ENCODE measurements around the gene MFRP.

The MFRP gene

DNA sequence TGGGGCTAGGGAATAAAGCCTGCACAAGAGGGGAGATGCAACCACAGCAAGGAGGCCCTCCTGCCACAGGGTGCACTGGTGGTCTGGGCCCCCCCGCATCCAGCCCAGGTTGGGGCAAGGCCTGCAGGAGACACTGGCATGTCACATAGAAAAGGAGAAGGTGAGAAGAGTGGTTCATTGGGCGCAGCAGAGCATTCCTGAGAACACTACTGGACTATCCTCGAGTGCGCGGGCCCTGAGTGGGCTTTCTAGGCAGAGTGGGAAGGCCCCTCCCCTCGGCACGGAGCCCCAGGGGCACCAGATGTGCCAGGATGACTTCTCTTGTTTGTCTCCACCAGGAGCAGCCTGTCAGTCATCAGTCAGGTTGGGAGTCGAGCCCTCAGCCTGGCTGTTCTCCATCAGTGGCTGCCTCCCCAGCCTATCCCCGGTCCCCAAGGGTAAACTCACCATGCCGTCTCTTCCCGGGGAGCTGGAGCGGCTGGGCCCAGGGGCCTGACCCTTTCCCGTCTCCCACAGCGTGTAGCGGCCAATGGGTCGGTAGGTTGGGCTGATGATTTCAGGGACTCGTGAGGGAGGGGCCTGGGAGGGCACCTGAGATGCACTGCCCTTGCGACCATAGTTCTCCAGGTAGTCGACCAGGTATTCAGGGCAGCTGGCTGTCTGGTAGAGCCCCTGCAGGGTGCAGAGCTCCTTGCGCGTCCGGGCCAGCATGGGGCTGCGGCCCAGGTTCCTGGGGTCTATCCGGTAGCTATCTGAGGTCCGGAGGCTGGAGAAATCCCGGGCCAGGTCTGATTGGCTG, 26.0 kb upstream of the MFRP start:
- no peak for DNase-seq

DNA sequence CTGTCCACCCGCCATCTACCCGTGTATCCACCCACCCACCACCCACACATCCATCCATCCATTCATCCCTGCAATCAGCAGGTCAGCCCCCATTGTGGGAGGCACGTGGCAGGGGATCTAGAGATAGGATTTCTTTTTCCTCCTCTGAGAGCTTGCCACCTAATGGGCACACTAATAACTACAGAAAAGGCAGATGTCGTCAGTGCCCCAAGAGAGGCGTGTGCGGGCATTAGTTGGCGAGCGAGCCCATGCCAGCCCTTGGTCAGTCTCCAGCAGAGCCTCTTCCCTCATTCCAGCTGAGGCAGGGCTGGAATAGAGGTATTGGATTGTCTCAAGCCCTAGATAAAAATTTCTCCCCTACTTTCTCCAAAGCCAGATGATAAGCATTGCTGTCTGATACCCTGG, 25.3 kb upstream of the MFRP start:
- DNase-seq, result no peak

GRCh38 chr11:119371067-119371601, 24.6 kb upstream of the MFRP start:
- DNase-seq, result no peak

DNA sequence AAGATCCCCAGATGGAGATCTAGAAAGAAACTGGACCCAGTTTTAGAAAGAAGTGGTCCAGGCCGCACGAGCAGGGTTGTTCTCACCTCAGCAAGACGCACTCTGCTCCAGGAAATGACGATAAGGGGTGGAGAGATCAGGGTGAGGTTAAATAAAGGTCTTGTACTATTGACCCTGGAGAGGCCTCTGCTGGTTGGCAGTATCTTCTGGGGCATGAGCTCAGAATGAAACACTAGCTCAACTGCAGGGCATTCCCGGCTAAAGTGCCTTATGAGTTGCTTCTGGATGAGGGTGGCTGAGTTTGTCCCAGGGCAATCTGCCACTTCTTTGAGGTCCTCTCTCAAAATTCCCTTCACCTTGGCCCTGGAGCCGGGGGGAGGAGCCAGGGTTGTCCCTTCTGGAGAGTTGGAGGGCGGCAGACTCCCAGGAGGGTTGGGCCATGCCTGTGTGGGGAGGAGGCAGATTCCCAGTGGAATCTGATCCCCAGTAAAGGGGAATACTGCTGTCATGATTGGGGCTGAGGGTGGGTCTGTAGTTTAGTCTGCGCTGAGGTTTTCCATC, 24.1 kb upstream of the MFRP start:
- no peak for DNase-seq

DNA sequence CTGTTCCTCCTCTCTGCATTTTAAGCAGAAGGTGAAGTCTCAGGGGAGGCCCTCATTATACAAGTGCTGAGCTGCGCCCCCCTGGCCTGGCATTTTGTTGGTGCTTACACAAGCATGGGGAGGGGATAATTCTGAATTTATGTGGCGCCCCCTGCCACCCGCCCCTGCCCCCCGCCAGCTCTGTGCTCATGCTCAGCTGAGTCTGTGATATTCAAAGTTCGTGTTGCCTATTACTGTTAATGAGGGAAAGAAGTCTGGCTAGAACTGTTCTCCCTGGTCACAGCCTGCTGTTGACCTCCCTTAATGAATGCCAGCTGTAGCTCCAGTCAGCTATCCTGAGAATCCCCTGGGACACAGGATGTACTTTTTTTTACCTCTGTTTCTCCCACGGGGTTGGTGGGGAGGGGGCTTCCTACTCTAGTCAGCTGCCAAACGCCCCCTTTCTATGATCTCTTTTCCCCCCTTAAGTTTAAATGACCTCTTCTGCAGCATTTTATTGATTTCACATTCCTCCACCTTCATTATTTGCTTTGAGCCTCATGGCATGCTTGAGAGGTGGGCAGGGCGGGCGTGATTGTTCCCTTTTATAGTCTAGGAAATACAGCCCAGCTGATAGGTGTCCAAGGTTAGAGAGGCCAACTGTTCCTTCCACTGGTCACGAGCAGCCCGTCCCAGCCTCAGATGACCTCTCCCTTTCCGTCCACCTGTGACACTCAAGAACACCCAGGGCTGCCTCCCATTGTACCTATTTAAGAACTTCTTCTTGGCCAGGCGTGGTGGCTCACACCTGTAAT, 22.8 kb upstream of the MFRP start:
- DNase-seq, result peak; percentile 55

DNA sequence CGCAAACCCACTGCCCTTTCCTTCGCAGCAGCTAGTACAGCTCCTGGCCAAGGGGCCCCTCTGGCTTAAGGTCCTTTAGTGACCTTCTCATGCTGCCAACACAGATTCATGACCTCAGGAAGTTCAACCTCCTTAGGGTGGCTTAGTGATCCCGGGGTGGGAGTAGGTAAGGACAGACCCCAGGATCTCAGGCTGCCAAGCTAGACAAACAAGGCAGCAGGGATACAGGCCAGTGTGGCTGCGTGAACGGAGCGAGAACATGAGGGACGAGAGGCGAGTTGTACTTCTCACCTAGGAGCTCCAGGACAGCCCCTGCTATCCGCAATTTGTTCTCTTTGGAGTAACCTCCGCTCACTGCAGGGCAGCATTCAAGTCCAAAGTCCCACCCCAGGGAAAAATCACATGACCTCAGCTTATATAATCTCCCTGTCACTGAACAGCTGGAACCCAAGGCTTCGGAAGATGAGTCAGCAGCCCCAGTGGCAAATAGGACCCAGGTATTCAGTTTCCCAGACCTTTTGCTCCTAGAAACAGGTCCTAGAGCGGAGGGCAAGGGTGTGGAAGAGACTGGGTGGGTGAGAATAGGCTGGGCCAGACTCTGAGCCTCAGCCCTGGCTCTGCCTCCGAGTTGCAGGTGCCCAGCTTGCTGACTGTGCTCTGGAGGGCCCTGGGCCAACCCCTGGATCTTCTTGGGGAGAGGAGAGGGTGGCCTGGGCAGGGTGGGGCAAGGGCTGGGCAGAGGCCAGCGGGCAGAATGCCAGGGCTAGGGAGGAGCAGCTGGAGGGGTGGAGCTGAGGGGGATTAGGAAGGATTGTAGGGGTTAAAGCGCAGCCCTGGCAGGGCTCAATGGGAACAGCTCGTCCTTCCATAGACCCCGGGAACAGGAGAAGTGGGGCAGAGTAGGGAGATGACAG, 21.9 kb upstream of the MFRP start:
- DNase-seq, result no peak

DNA sequence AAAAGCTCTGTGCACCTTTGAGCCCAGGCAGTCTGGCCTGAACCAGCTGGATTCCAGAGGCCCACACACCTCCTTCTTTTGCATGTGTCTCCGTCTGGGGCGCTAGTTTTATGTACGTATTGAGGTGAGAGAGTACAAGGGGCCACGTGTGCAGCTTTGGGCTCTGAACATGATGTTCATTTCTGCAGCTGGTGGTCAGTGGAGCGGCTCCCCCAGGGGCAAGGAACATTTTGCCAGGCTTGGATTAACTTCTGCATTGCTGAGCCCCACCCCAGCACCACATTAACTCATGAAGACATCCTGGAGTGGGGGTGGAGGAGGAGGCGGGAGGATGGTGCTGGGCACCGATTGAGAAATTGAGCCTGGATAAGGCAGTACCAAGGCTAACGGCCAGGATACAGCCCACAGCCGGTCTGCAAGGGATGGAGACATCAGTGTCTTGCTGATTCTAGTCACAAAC, 21.2 kb upstream of the MFRP start:
- DNase-seq, result no peak

DNA sequence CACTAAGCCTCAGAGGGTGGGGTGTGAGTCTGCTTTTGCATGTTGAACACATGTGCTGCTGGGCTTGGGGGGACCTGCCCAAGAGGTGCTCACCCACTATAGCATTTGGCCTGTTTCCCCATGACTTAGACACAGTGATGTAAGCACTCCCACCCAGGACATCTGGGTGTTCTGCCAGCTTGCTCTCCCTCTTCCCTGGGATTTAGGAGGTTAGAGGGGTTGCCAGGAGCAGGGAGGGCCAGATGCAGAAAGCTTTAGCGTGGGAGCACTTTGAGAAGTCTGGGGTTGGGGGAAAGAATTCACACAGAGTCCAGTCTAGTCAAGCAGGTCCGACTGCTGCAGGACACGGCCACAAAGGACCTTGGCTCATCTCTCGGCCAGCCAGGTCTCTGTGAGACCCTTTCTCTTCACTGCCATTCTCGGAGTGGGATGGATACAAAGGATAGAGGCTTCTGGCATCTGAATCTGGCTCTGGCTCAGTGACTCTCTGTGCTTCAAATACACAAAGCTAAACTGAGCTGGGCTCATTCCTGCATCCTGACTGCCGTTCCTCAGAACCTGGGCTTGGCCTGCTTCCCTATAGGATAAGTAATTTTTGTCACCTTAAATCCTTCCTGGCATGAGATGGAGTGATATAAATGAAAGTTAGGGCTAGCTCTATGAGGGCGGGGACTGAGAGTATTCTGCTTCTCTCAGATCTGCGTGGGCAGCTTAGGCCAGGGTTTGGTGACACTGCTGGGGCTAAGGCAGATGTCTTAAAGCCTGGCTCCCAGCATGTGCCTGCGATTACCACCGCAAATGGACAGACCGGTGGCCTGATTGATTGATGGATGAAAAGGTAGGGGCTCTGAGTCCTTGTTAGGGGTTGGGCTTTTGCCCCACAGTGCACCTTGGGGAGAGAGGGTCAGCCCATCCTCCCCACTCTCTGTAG, 20.4 kb upstream of the MFRP start:
- no peak for DNase-seq

DNA sequence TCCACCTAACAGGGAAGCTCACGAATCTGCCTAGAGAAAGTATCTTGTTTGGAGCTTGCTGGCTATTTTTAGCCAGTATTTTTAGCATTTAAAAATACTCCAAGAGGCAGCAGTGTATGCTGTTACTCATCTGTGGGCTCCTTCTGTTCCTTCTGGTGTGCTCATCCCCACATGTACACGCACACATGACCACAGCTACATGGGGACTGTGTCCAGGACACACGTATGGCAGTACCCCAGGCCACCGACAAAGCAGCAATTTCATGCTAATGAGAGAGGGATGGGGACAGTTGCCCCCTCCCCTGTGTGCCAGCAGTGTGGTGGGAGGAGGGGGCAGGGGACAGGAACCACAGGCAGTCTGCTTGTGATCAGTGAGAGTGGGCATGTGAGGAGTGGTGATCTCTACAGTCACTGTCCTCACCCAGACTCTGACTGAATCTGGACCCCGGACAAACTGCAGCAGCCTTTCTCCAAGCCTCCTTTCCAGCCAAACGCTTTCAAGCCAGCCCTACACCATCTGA, 18.6 kb upstream of the MFRP start:
- no peak for DNase-seq

- DNase-seq, result no peak
These were observed 17.5 kb upstream of the MFRP start for GRCh38 chr11:119363851-119364590.

DNA sequence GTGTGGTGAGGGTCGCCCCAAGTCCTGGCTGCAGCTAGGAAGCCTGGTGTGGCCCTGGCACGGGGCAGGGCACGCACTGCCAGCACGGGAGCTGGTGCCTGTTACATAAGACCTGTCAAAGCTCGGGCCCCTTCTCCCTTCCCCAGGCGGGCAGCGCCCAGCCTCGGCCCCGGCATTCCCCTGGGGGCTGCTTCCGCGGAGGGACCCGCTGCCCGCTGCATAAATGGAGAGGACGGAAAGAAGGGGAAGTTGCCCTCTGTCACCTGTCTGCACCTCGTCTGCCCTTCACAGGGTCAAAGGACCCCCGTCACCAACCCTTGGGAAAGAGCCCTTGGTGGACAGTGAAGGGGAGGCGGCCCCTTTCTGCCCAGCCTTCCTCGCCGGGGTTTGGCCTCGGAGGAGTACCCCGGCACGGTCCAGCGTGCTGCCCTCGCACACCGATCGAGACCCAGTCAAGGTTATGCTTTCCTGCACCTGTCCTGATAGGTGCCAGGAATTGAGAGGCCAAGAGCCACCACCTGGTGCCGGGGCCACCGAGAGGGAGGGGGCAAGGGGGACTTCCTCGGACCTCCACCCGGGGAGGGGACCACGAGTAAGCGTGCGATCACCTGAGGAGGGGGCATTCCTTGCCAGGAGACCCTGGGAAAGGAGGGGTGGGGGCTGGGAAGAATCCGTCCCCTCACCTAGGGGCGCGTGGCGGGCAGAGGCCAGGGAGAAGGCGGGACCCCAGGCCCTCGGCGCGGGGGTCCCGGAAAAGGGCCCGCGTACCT, 16.8 kb upstream of the MFRP start:
- no peak for DNase-seq

- no peak for DNase-seq
These were observed 16.2 kb upstream of the MFRP start for GRCh38 chr11:119362741-119363080.

- DNase-seq, result no peak
These were observed 15.6 kb upstream of the MFRP start for GRCh38 chr11:119361941-119362725.

DNA sequence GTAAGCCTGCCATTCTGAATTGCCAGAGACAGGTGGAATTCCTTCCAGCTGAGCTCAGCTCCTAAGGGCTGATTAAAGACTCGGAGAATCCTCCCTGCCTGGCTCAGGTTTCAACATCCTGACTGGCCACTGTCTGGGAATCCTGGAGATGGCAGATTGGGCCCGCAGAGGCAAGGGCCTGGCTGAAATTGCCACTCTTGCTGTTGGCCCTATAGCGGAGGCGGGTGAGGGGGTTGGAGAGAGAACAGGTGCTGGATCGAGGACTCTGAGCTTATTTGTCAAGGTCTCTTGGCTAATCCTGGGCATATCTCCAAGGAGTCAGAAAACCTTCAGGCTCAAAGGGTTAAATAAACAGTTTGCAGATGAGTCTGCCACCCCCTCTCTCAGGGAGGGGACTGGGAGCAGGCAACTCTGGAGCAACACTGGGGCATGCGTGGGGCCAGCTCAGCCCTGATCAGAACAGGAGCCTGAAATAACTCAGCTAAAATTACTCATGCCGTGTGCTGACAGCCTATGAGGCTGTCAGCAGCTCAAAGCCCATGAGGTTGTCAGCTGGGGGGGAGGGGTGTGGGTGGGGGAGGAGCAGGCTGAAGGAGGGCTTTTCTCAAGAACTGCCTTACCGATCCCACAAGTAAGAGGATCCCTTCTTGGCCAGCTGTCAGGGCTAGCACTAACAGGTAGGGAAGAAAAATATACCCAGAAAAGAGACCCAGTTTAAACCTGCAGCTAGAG, 14.7 kb upstream of the MFRP start:
- peak; percentile 67 for DNase-seq

- no peak for DNase-seq
These were observed 13.1 kb upstream of the MFRP start for GRCh38 chr11:119359365-119360214.

- no peak for DNase-seq
These were observed 10.6 kb upstream of the MFRP start for GRCh38 chr11:119357074-119357473.
